Activated T-helper 1 cell treated with anti-CD3 and anti-CD28 coated beads, Interleukin-2, amount 50 U/mL, for 16 hours (primary cell): ENCODE results near the gene NRXN3.
"Not testable (repeated sequence)": the region's sequence is repeated elsewhere in the genome, so short reads cannot be mapped to it uniquely, and the experiment has no call there.

Experiments used
- DNase-seq, 2 donors: peaks; one replicate each; pipeline ENCODE4 v3.0.0-alpha.2; 2020; ENCODE audit warnings: low read depth in 1 of 2, low spot score in 1 of 2

NRXN3 gene

DNA sequence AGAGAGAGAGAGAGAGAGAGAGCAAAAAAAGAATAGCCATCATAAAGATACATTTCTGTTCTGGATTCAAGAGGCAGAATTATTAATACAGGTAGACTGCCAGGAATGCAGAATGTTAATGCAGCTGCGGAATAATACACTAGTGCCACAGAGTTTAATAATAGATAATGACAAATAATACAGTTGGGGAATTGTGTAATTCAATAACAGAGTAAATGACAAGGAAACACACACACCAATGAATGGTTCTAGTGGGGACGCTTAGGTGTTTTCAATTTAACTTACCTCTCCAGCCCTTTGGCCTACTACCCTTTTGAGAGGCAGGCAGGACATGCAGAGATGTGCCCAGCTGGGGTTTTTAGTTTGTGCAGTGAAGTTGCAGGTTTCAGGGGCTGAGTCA, 313.9 kb downstream of the NRXN3 start:
- no peak for DNase-seq

DNA sequence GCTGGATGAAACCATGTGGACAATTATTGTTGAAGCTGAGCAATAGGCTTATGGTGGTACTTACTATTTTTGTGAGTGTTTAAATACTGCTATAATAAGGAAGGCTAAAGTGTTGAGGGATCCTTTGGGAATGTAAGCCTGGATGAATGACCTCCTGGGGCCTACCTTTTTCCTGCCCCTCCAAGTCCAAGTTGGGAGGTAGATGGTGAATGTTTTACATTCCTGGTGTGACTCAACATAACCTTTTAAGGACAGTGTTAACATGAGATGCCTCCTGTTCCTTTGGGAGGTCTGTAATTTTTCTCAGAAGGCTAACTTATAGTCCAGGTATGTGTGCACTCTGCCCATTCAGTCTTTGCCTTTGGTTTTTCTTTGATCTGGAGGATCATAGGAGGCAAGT, 315.9 kb downstream of the NRXN3 start:
- no peak for DNase-seq

DNA sequence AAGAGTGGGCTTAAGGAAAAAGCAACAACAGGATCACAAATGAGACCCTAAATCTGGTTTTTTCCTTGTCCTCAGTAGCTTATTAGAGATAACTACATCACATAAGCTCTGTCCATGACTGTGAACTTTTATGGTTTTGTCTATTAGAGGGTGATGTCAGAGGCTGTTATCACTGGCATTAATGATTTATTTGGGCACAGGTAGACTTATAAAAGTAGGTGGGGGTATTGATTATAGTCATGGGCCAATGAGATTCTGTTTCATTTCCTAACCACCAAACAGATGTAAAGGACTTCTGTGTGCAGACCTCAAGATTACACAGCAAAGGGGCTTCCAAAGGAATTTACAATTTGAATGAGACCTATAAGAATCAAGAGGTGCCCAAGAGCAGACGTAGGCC, 316.4 kb downstream of the NRXN3 start:
- DNase-seq = no peak

DNA sequence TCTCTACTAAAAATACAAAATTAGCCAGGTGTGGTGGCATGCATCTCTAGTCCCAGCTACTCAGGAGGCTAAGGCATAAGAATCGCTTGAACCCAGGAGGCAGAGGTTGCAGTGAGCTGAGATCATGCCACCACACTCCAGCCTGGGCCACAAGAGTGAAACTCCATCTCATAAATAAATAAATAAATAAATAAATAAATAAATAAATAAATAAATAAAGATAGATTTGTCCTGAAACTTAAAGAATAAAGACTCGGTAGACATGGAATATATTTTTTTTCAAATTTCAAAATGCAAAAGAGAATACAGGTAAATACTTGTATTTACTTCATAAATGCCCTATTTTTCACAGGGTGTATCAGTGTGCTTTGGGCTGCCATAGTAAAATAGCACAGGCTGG, 317.4 kb downstream of the NRXN3 start:
- not testable (repeated sequence) for DNase-seq

DNA sequence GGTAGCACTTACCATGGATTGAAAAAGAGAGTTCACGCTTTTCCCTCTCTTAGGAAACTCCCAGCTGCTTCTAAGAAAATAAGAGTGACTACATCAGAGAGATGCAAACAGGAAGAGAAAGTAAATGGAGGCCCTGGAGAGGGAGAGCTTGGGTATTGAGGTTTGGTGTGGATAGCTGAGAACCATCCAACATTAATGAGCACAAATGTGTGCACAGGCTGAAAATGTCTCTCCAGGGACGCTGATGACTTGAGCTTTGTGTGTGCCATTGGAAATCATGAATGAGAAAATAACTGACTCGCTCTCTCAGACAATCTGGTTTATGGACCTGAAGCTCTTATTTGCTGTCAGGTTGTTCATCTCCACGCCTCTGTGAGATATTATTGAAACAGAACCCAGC, 318.8 kb downstream of the NRXN3 start:
- DNase-seq = no peak

DNA sequence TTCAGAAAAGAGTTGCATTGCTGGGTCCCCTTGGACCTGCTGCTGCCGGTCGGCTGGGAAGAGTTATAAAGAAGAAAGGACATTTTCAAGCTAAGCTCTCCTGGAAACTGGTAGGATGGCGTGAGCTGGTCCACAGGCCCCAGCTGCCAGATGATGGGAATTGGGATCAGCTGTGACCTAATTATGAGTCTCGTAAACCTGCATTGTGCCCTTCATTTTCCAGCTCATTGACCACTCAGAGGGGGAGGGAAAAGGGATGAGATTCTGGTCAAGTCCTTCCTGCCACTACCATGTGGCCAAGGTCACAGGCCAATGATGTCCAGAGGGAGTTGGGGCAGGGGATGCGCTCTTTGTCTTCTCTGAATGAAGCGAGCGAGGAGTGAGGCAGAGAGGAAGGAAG, 320.9 kb downstream of the NRXN3 start:
- DNase-seq = no peak

DNA sequence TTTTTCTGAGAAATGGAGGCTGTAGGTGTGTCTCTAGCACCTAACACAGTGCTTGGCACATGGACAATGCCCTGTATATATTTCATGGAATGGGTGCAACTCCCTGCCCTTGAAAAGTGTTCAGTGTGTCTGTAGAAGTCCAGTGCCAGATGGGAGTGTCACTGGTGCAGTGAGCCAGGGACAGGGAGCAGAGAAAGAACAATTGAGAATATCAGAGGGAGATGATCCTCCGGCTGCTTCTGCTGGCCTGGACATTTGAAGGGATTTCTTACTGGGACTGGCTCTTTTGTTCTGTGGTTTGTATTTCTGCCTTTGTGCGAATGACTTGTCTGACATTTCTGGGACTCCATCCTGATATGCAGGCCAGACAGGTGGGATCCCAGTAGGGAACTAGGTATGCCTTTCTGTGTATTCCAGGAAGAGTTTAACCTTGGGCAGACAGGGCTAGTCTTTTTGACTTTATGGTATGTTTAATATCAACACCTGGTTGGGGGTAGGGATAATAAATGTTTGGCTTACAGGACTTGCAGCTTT, 328.0 kb downstream of the NRXN3 start:
- no peak for DNase-seq

DNA sequence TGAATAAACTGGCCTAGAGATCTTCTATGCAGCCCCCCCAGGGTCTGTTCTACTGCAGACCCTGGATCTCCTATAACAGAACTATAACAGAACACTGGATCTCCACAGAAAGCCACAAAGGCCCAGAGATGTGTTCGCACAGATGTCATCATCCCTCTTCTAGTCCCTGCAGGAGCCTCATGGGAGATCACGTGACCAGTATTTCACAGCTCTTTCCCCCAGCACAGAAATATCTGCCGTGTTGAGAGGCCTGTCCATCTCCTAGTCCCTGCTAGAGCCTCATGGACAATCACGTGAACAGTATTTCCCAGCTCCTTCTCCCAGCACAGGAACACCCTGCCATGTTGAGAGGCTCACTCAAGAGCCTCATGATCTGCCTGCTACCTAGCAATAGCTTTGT, 331.7 kb downstream of the NRXN3 start:
- no peak for DNase-seq

DNA sequence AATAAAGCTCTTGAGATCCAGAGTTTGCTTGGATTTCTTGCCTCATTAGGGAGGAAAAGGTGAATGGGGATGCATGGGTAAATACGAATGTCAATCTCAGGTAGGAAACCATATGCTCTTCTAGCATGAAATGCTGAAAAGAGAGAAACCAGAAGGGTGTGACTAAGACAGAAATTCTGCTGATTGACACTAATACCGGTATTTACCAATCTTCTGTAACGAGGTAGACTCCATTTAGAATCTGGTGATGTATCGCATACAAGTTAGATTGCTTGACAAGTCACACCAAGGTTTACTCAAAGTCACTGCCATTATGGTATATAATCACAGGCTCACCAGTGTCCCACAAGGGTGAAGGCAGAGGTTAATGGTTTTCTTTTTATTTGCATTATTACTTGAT, 337.9 kb downstream of the NRXN3 start:
- DNase-seq = no peak

DNA sequence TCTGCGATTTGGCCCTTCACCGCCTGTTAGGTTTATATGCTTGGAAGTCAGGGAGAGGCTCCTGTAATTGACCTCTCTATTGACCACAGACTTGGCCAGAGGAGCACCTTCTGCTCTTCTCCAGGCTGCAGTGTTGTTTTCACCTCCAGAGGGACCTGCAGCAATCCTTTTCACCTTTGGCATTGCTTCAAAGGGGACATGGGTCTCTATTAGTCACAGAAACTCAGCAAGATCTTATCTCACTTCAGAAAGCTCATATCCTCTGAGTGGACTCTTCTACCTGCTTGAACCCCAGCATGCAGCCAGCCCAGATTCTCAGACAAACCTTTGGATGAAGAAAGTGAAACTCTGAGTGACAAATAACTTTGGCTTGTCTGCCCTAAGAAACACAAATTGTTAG, 339.3 kb downstream of the NRXN3 start:
- DNase-seq = no peak

DNA sequence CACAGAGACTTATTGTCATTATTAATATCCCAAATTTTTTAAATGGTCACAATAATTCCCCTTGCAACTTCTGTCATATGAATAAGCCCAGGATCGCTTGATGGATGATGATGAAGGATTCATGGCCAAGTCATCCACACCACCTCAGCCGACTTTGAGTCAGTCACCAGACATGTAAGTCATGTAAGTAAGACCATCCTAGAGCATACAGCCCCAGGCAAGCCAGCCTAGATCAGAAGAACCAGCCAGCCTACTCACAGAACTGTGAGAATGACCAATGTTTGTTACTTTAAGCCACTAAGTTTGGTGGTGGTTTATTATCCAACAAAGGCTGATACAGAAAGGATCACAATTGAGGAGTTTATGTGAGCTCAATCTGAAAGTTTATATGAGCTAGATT, 341.8 kb downstream of the NRXN3 start:
- DNase-seq = no peak

DNA sequence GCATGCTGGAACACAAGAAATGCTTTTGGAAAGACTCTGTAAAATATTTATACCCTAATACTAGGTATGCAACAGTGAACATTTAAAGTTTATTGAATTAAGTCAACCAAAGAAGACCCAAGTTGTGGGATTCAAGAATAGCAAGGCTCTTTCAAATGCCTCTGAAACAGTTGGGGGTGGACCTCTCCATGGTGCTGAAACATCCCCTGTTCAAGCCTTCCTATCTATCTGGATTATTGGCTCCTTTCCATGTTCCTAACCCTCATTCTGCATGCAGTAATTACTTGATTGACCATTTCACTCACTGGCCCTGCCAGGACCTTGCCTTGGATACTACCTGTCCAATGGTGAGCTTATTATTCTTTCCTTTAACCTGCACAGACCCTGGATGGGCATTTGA, 349.7 kb downstream of the NRXN3 start:
- DNase-seq = no peak

DNA sequence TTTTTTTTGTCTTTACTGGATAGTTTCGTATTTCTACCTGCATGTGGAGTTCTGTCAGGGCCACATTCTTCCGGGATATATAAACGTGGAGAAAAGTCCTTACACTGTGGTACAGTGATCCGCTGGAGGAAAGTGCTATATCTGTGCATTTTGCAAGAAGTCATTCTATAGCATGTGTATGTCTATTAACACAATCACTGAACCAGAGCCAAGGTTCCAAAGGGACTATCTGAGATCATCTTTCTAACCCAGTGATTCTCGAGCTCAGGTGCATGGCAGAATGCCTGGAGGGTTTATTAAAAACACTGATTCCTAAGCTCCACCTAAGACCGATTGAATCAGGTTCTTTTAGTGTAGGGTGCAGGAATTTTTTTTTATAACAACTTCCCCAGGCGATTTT, 354.0 kb downstream of the NRXN3 start:
- DNase-seq = no peak

DNA sequence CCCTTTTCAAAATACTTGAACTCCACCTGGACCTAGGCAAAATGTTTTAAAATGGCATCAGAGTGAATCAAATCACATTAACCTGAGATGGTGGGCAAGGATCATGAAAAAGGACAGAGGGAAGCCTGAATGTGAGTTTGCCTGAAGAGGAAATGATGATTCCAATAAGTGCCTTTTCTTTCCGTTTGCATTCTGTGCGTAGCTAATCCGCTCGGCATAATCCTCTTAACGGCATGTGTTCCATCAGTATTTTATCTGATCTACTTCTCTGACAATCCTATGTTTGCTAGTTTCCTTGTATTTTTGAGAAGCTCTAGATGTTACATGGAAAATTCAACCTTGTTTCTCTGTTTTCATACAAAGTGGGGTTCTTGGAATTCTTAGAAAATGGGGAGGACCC, 354.6 kb downstream of the NRXN3 start:
- DNase-seq = no peak

DNA sequence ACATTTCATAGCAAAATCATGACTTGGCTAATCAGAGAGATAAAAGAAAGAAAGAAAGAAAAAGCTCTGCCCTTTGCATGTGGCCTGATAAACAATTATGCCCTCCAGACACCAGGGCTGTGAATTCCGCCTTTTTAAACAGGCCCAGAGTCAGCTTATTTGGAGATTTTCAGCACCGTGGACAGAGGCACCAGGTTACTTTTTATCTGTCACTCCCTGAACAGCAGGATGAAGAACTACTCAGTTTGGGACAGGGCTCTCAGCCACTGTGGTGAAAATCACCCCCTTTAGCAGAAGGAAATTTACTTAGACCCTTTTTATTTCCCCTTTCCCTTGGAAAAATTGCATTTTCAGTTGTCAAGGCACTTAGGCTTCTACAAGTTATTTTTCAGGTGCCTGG, 359.9 kb downstream of the NRXN3 start:
- DNase-seq = no peak

DNA sequence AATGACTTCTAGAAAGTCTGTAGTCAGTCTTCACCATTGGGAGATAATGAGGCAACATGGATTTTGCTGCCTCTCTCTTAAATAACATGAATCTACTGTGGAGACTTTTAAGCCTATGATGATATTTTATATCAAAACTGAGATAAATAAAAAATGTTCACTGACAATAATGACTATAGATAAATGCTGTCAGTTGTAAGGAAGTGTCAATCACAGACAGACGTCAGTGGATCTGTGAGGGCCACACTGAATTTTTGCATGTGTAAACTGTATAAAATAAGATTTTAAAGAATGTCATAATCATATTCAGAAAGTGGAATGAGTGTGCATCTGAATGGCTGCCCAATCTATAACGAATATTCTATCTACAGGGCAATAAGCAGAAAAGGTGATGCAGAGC, 364.0 kb downstream of the NRXN3 start:
- DNase-seq = no peak

DNA sequence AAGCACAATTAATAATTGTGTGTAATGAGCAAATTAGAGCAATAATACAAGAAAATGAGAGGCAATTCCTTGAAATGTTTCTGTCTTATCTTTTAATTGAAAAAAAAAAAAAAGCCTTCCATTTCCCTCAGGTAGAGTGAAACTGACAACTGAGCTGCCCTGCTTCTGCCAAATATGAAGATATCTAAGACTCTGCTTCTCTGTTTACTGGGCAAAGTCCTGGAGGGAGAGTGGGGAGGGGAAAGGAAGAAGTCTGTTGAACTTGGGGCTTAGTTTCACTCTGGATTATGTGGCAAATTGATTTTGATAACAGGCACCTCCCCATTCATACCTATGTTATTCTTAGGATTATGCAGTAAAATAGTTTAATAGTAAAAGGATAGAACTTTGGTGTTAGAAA, 364.9 kb downstream of the NRXN3 start:
- DNase-seq = no peak

DNA sequence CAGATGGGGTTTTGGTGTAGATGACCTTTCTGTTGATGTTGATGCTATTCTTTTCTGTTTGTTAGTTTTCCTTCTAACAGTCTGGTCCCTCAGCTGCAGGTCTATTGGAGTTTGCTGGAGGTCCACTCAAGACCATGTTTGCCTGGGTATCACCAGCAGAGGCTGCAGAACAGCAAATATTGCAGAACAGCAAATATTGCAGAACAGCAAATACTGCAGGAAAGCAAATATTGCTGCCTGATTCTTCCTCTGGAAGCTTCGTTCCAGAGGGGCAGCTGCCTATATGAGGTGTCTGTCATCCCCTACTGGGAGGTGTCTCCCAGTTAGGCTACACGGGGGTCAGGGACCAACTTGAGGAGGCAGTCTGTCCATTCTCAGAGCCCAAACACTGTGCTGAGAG, 371.6 kb downstream of the NRXN3 start:
- DNase-seq = not testable (repeated sequence)

DNA sequence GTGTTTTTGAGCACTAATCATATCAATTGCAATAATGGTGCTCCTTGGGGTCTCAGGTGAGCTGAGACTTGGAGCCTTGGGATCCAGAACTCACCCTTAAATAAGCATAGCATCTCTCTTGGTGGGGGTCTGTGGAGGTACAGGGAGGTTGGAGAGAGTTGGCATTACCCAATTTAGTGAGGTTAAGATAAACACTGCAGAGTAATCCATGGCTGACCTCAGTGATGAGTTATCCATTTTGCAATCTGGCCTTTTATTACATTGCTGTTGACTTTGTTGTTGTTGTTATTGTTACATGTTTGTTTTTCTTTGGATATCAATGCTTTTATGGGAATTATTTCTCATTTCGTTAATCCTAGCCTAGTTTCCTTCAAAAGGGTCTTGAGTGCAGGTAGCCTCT, 373.3 kb downstream of the NRXN3 start:
- DNase-seq = no peak

DNA sequence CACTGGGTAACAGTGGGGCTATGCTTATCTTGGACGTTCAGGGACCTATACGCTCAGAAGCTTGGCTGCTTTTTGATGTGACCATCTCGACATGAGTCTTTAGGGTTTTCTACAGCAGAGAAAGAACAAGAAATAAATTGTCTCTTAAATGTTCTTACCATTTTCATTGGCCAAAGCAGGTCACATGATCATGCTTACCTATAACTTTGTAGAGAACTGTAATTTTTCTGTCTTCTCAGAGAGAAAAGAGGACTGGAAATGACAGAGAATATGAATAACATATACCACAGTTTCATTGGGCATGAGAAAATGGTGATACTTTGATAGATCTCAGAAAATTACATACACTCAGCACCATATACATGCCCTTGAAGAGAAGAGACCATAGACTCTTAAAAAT, 390.9 kb downstream of the NRXN3 start:
- DNase-seq = no peak

DNA sequence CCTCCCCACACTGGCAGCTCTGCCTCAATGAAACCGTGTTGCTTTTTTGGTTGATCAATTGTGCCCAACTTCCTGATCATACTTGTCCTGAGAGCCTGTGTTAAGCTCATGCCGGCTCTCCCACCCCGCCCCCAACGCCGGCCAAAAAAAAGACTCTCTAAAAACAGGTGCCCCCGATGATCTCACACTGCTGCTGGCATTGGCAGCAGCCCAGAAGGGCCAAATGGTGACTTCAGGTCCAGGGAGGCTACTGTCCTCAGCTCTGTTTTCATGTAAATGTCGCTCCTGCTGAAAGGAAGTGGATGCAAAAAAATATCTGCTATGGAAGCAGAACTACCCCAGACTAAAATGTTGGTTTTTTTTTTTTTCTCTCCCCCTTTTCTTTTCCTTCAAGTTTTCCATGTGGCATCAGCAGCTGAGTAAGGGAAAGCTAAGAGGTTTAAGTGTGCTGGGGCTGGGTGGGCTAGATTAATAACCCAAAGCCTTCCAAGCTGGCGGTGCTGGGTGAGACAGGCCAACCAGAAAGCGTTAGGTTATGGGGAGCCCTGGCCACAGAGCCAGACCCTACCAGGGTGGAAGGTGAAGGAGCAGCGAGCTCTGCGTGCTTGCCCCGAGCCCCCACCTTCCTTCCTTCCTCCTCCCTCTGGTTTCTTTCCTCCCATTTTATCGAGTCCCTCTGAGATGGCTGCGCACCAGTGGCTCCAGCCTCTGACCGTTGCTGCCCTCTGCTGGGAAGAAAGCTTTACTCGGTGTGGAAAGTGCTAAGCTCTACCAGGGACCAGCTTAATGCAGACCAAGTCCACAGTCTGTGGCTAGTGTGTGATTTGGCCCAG, 396.1 kb downstream of the NRXN3 start:
- DNase-seq = peak in 1 of 2 donors; percentile 15

DNA sequence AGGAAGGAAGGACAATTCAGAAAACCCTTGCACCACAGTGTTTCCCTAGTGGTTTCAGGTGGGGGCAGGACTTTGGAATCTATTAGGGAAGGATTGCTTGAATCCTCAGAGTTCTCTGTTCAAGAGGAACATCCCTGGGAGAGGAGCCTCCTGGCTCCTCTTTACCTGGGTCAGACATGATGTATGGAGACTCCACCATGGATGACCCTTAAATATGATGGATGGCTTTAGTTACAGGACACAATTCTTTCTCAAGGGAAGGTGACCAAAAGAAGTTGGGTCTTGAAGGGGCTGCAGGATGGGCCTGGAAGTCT, 396.6 kb downstream of the NRXN3 start:
- DNase-seq = no peak

DNA sequence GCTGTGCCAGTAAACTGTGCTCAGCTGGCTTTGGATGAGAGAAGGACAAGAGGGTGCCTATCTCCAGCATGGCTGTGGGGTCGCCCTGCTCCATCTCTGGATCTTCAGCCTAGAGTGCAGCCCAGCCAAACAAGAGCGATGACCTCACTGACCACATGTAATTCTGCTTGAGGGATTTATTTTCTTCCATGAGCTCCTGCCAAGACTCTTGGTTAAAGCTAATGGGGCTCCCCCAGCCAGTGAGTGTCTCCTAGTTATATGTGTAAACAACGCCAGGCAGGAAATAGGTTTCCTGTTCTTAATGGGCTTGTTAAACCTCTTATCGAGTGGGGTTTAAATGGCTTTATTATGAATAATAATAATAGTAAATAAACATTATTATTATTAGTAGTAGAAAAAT, 397.2 kb downstream of the NRXN3 start:
- no peak for DNase-seq
